Thyroid gland (tissue), 4 donors: ENCODE data around the gene CFDP1. TPM values are rescaled to one million over a fixed set of nuclear protein-coding genes. Genes with fewer than 3 reads are reported as not detected.
"Not testable (repeated sequence)": the region's sequence is repeated elsewhere in the genome, so short reads cannot be mapped to it uniquely, and the experiment has no call there.

Experiments
- DNase-seq, 2 donors: peaks; one replicate each; pipeline ENCODE4 v3.0.0-alpha.2; 2019
- H3K27ac ChIP-seq, 3 donors: fragments of 200-600 bp; sonication (generic); 1 replicate in 2 of 3; 2 replicates in 1 of 3; pipeline ENCODE4 v1.5.1; 2016 to 2019; ENCODE audit warnings: mild to moderate bottlenecking in 1 of 3, moderate library complexity in 1 of 3
- H3K27me3 ChIP-seq: fragments of 200-600 bp; sonication (generic); one replicate; pipeline ENCODE4 v1.5.1; 2019
- H3K36me3 ChIP-seq, 2 donors: fragments of 200-600 bp; sonication (generic); one replicate each; pipeline ENCODE4 v1.5.1; 2016 to 2019
- H3K4me1 ChIP-seq, 2 donors: fragments of 200-600 bp; sonication (generic); one replicate each; pipeline ENCODE4 v1.5.1; 2017 to 2019
- H3K4me3 ChIP-seq, 3 donors: fragments of 200-600 bp; sonication (generic); replicated peaks in 1 of 3; 1 replicate in 2 of 3; 2 replicates in 1 of 3; pipeline ENCODE4 v1.5.1; 2016; ENCODE audit warnings: mild to moderate bottlenecking in 1 of 3
- H3K9me3 ChIP-seq: fragments of 200-600 bp; sonication (generic); one replicate; pipeline ENCODE4 v1.5.1; 2017
- CTCF ChIP-seq, 6 experiments: fragments of 200-600 bp in 3 of 6; fragments of 450-650 bp in 3 of 6; sonication (generic) in 3 of 6; IDR thresholded peaks; one replicate each; pipeline ENCODE4 v1.5.1; 2016 to 2019; ENCODE audit warnings: antibody characterized with exemption in 6 of 6, mild to moderate bottlenecking in 2 of 6, inconsistent platforms in 1 of 6, moderate library complexity in 1 of 6
- POLR2A ChIP-seq, 2 donors: fragments of 450-650 bp; IDR thresholded peaks; one replicate each; pipeline ENCODE4 v1.6.1; 2017; ENCODE audit warnings: antibody characterized with exemption in 2 of 2, mild to moderate bottlenecking in 2 of 2, moderate library complexity in 1 of 2
- WGBS, 2 donors: methylation state at CpG; one replicate each; pipeline ENCODE4 v1.1.5; 2017; 5-methylcytosine and 5-hydroxymethylcytosine counted together
- intact Hi-C: fragments of 100-400 bp; cut with DNase I; formaldehyde crosslinking; loops from one replicate; pipeline ENCODE4 v1.15.1; 2023
- total RNA-seq, 4 donors: library from RNA; depleted of rRNA; stranded (reverse); fragments of >200 nt; gene quantifications; one replicate each; pipeline ENCODE4 v1.2.3, GENCODE V29; 2016

CFDP1 gene
- total RNA-seq, 4 donors from 2014 or later, result 50.5 to 77.9 (median 60.7) TPM

- no peak overlapping the region for H3K27ac ChIP-seq
- intact Hi-C loops, result no loop called here
- no peak overlapping the region for H3K4me3 ChIP-seq
- H3K36me3 ChIP-seq, result no peaks in the 10 kb centered on the region
- no peak for TF ChIP-seq CTCF (IDR thresholded peaks at IDR 0.05)
- no peak for TF ChIP-seq POLR2A (IDR thresholded peaks at IDR 0.05)
- no peaks in the 10 kb centered on the region for H3K27me3 ChIP-seq
- no peak for DNase-seq
- 92 to 95% methylated on average over 7 to 11 of the region's 11 CpGs for WGBS, 2 donors
- no peaks in the 10 kb centered on the region for H3K9me3 ChIP-seq
- peaks cover 11 to 21% of the 10 kb centered on the region in 2 donors for H3K4me1 ChIP-seq
Measured at GRCh38 chr16:75282466-75283281, 150.6 kb downstream of the CFDP1 start.

GRCh38 chr16:75281826-75282225 is 151.5 kb downstream of the CFDP1 start:
- peak in 1 of 2 donors; percentile 29 for DNase-seq
- Histone ChIP-seq H3K4me1 (peaks cover 11 to 12% of the 10 kb centered on the region in 2 donors), H3K27me3 (no peaks in the 10 kb centered on the region), H3K9me3 (no peaks in the 10 kb centered on the region), H3K36me3 (no peaks in the 10 kb centered on the region), H3K4me3 (no peak overlapping the region), H3K27ac (no peak overlapping the region)
- WGBS, 2 donors, result 70 to 79% methylated on average over 6 of the region's 6 CpGs
- TF ChIP-seq CTCF (IDR thresholded peaks at IDR 0.05) (no peak), POLR2A (IDR thresholded peaks at IDR 0.05) (no peak)
- intact Hi-C loops, result no loop called here

- H3K27me3 ChIP-seq, H3K4me3 ChIP-seq, H3K27ac ChIP-seq, intact Hi-C loops, H3K36me3 ChIP-seq, DNase-seq, H3K9me3 ChIP-seq: not testable (repeated sequence)
- WGBS, 2 donors, result 95 to 100% methylated on average over 2 of the region's 2 CpGs
- H3K4me1 ChIP-seq, result peaks cover 11 to 12% of the 10 kb centered on the region in 2 donors
Measured at GRCh38 chr16:75281009-75281408, 152.3 kb downstream of the CFDP1 start.

GRCh38 chr16:75280331-75280804 is 152.9 kb downstream of the CFDP1 start:
- TF ChIP-seq POLR2A (IDR thresholded peaks at IDR 0.05), result no peak
- no peak for TF ChIP-seq CTCF (IDR thresholded peaks at IDR 0.05)

GRCh38 chr16:75279305-75279704 is 154.0 kb downstream of the CFDP1 start:
- H3K4me3 ChIP-seq, result no peak overlapping the region
- DNase-seq, result peak; percentile 68 to 70
- H3K9me3 ChIP-seq, result no peaks in the 10 kb centered on the region
- peak overlapping the region in 2 of 3 donors; percentile 33 to 58 for H3K27ac ChIP-seq
- intact Hi-C loops, result no loop called here
- H3K27me3 ChIP-seq, result no peaks in the 10 kb centered on the region
- TF ChIP-seq CTCF (IDR thresholded peaks at IDR 0.05) (no peak), POLR2A (IDR thresholded peaks at IDR 0.05) (no peak)
- WGBS, 2 donors, result 46 to 53% methylated on average over 10 of the region's 10 CpGs
- H3K36me3 ChIP-seq, result no peaks in the 10 kb centered on the region
- H3K4me1 ChIP-seq, result peaks cover 11 to 12% of the 10 kb centered on the region in 2 donors

More at GRCh38 chr16:75280331-75280804, 152.9 kb downstream of the CFDP1 start:
- Histone ChIP-seq H3K27ac (peak overlapping the region in 1 of 3 donors; percentile 59), H3K27me3 (no peaks in the 10 kb centered on the region), H3K4me3 (no peak overlapping the region), H3K4me1 (peaks cover 11 to 12% of the 10 kb centered on the region in 2 donors), H3K36me3 (no peaks in the 10 kb centered on the region), H3K9me3 (no peaks in the 10 kb centered on the region)
- no peak for DNase-seq
- intact Hi-C loops, result no loop called here
- 76 to 84% methylated on average over 8 of the region's 8 CpGs for WGBS, 2 donors
